D721Med (cell line): ENCODE results near the gene HMOX2.

Source experiments
- DNase-seq: peaks from one replicate; pipeline ENCODE4 v3.0.0; 2011; ENCODE audit warnings: low spot score; ENCODE audit not compliant: insufficient read length
- FAIRE-seq: peaks from 2 replicates; lab custom pipeline; 2011; peaks lifted over from hg19 to GRCh38; lab: Jason Lieb, UNC
- TF ChIP-seq, protein P1 (sequence below): IDR thresholded peaks from 2 replicates; pipeline ENCODE4 v1.5.1; 2012; ENCODE audit warnings: mild to moderate bottlenecking, control low read depth; ENCODE audit not compliant: insufficient read depth; ENCODE audit errors: missing control alignments

The HMOX2 gene

DNA sequence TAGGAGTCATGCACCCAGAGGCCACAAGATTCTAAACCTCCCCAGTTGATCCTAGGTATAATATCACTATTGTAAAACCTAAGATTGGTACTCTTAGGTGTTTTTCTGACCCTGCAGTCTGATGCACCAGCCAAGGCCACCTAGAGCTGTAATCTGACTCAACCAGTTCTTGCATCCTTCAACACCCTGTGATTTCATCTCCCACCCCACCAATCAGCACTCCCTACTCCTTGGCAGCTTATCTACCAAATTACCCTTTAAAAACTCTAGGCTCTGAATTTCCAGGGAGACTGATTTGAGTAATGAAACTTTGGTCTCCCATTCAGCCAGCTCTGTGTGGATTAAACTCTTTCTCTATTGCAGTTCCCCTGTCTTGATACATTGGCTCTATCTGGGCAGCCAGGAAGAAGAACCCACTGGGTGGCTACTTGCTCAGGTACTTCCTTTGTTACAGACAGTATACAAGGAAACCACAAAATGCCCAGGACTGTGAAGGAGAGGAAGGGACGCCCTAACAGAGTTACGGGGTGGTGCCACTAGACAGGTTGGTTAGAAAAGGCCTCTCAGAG, 63.6 kb downstream of the HMOX2 start:
- no peak for DNase-seq
- FAIRE-seq, result no peak
- TF ChIP-seq, protein P1, sequence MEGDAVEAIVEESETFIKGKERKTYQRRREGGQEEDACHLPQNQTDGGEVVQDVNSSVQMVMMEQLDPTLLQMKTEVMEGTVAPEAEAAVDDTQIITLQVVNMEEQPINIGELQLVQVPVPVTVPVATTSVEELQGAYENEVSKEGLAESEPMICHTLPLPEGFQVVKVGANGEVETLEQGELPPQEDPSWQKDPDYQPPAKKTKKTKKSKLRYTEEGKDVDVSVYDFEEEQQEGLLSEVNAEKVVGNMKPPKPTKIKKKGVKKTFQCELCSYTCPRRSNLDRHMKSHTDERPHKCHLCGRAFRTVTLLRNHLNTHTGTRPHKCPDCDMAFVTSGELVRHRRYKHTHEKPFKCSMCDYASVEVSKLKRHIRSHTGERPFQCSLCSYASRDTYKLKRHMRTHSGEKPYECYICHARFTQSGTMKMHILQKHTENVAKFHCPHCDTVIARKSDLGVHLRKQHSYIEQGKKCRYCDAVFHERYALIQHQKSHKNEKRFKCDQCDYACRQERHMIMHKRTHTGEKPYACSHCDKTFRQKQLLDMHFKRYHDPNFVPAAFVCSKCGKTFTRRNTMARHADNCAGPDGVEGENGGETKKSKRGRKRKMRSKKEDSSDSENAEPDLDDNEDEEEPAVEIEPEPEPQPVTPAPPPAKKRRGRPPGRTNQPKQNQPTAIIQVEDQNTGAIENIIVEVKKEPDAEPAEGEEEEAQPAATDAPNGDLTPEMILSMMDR, result no peak

GRCh38 chr16:4544473-4544872, 68.3 kb downstream of the HMOX2 start:
- DNase-seq, result no peak
- TF ChIP-seq, protein P1, result no peak
- no peak for FAIRE-seq

GRCh38 chr16:4548124-4548523, 71.9 kb downstream of the HMOX2 start:
- TF ChIP-seq, protein P1, result no peak
- FAIRE-seq (no peak), DNase-seq (no peak)

DNA sequence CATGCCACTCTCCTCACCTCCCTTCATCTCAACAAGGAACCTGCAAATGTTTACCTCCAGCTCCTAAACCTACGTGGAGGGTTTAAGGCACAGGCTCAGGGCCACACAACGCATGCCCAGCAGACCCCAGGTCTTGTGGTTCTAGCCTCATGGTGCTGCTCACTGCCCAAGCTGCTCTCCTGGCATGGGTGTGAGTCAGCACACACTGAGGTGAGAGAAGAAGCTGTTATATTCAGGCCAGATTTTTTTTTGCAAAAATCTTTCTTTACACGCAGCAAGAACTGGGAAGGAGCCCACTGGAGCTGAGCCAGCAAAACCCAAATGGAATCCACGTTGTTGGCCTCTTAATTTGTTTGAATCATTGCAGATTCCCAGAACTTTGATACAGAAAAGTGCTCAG, 74.4 kb downstream of the HMOX2 start:
- TF ChIP-seq, protein P1, result no peak
- FAIRE-seq, result no peak
- no peak for DNase-seq

DNA sequence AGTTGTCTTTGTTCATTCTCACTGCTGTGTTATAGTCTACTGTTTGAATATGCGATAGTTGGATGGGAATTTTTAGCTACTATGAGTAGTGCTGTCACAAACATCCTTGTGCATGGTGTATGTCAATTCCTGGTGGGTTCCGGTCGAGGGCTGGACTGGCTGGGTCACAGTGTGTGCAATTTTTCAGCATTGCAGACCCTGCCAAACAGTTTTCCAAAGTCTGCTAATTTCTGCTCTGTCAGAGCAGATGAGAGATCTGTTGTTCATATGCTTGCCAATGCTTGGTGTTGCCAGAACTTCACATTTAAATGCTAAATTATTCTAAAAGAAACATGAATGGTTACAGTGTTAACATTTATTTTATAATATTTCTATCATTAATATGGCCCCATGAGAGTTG, 76.3 kb downstream of the HMOX2 start:
- no peak for FAIRE-seq
- TF ChIP-seq, protein P1, result no peak
- DNase-seq, result no peak

GRCh38 chr16:4556112-4556511, 79.9 kb downstream of the HMOX2 start, which contains the start of gene C16orf96:
C16orf96 (plus strand) TSS chr16:4556340; CDS start chr16:4556490, 150 bp downstream.
- TF ChIP-seq, protein P1, result no peak
- FAIRE-seq, result no peak

GRCh38 chr16:4556580-4556979, 80.4 kb downstream of the HMOX2 start:
- DNase-seq (no peak), FAIRE-seq (no peak)
- TF ChIP-seq, protein P1, result no peak

More at GRCh38 chr16:4556112-4556511, 79.9 kb downstream of the HMOX2 start, which contains the start of gene C16orf96:
- DNase-seq, result no peak
